Suprapubic skin (tissue), 3 donors: ENCODE results near the gene RBM5.

Source experiments
- POLR2A ChIP-seq, 2 donors: fragments of 450-650 bp; IDR thresholded peaks; one replicate each; pipeline ENCODE4 v1.6.1; 2017; ENCODE audit warnings: antibody characterized with exemption in 2 of 2, mild to moderate bottlenecking in 2 of 2, moderate library complexity in 2 of 2
- TF ChIP-seq, protein P1 (sequence below), 2 donors: fragments of 200-600 bp in 1 of 2; fragments of 450-650 bp in 1 of 2; sonication (generic) in 1 of 2; IDR thresholded peaks; one replicate each; pipeline ENCODE4 v1.5.1; 2016 to 2019; ENCODE audit warnings: antibody characterized with exemption in 2 of 2, mild to moderate bottlenecking in 1 of 2, moderate library complexity in 1 of 2

GRCh38 chr3:50050361-50050760, 38.4 kb upstream of the RBM5 start:
- TF ChIP-seq, protein P1, sequence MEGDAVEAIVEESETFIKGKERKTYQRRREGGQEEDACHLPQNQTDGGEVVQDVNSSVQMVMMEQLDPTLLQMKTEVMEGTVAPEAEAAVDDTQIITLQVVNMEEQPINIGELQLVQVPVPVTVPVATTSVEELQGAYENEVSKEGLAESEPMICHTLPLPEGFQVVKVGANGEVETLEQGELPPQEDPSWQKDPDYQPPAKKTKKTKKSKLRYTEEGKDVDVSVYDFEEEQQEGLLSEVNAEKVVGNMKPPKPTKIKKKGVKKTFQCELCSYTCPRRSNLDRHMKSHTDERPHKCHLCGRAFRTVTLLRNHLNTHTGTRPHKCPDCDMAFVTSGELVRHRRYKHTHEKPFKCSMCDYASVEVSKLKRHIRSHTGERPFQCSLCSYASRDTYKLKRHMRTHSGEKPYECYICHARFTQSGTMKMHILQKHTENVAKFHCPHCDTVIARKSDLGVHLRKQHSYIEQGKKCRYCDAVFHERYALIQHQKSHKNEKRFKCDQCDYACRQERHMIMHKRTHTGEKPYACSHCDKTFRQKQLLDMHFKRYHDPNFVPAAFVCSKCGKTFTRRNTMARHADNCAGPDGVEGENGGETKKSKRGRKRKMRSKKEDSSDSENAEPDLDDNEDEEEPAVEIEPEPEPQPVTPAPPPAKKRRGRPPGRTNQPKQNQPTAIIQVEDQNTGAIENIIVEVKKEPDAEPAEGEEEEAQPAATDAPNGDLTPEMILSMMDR (IDR thresholded peaks at IDR 0.05), result no peak
- TF ChIP-seq POLR2A (IDR thresholded peaks at IDR 0.05), result no peak
